HG03575 (cell line): Measurements from ENCODE around the gene CHST5.
"Not testable (repeated sequence)": the region's sequence is repeated elsewhere in the genome, so short reads cannot be mapped to it uniquely, and the experiment has no call there.

Experiments
- ATAC-seq: cut with Tn5 transposase; IDR thresholded peaks from one replicate; pipeline ENCODE4 v1.9.1; 2021; ENCODE audit not compliant: unreplicated experiment, insufficient number of reproducible peaks, low FRiP score; ENCODE audit errors: extremely low read depth

Gene CHST5

DNA sequence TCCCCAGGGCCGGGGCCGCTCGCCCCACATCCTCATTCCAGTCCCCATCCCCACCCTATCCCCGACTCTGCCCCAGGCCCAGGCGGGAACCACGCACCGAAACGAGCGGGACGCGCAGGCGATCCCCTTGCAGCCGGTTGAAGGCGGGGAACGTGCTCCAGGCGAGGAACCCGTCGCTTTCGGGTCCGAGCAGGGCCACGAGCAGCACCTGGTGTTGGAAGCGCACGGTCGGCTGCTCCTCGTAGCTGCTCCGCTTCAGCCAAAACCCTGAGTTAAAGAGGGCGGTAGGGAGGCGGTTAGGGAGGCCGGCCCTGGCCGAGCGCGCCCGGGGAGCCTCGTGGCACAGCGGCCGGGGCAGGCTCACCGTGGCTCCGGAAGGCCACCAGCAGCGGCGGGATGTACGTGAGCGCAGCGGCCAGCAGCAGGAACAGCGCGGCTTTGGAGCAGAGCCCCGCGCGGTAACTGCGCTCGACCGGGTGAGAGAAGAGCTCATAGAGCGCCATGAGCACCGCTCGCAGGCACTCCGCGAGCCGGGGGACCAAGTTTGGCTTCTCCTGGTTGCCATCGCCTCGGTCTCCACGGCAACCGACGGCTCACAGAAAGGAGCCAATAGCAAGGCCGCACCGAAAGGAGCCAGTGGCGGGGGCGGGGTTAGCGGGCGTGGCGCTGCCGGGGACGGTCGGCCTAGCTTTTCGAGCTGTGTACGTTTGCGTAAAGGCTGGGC lies 20.0 kb upstream of the CHST5 start, which contains the start of gene TMEM231:
TMEM231 (minus strand) TSS at position 546 of the 724 bp plus-strand sequence; CDS start at position 503, 43 bp downstream.
- ATAC-seq = peak; percentile 89

DNA sequence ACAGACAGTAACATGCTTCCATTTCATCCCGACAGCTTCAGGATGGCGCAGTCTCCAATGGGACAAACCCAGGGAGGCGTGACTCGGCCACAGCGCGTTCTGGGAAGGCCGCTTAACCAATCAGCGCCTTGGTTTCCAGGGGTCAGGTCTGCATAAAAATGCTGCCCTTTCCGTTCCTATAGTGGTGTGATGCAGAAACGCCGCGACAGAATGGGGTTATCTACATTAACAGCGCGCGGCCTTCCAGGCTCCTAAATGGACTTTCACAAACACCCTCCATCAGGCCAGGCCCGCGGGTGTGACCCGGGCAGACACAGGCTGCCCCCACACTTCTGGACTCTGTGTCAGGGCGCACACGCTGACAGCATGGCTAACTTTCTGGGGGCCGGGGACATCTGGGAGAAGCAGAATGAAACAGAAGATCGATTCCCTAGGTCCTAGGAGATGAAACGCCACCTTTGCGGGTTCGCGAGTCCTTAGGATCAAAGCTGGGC lies 19.4 kb upstream of the CHST5 start:
- no peak for ATAC-seq

DNA sequence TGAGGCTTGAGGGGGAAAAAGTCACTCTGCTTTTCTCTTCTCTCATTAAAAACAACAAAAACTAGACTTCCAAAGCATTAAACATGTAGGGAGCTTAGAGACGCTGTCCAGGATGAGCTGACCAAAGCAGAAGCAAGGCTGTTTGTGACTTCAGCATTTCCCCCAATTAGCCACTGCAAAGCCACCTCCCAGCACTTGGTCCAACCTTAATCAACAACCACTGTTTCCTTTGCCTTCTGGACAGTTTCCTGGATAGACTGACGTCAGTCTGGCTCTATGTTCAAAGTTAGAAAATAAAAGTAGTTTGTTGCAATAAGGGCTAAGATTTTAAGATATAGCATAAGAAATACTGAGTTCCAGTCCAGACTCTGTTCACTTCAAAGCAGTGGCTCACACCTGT lies 17.0 kb upstream of the CHST5 start:
- ATAC-seq = no peak

DNA sequence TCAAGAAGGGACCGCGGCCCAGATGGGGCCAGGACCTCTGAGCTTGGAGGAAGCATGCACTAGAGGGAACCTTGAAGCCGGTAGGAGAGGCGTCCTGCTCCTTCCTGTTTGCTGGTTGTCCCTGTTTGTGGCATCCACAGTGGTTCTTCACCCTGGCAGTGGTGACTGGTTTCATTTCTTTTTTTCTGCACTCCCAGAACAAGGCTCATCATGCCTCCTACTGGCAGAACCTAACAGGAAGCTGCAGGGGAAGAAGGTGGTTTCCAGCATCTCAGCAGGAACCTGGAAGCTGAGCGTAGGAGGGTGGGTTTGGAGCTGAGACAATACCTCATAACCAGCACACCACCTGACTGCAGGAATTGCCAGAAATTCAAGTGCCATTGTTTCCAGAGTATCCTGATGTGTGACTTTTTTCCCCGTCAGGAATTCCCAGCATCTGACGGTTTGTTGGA lies 14.3 kb upstream of the CHST5 start:
- peak; percentile 42 for ATAC-seq

DNA sequence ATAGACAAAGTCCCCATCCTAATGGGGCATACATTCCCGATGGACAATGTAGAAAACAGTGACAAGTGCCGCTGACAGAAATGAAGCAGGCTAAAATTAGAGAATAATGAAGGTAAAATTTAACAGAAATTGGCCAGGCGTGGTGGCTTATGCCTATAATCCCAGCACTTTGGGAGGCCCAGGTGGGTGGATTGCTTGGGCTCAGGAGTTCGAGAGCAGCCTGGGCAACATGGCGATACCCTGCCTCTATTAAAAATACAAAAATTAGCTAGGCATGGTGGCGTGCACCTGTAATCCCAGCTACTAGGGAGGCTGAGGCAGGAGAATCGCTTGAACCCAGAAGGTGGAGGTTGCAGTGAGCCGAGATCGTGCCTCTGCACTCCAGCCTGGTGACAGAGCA lies 12.5 kb upstream of the CHST5 start:
- not testable (repeated sequence) for ATAC-seq

DNA sequence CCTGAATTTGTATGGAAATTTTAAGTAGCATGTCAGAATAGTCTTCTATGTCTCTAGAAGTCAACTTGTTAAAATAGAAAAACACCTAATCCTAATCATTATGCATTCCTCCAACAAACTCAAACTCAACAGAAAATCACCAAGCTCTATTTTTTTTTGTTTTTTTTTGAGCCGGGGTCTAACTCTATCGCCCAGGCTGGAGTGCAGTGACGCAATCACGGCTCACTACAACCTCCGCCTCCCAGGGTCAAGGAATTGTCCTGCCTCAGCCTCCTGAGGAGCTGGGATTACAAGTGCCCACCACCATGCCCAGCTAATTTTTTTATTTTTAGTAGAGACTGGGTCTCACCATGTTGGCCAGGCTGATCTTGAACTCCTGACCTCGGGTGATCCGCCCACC lies 10.4 kb upstream of the CHST5 start:
- no peak for ATAC-seq

DNA sequence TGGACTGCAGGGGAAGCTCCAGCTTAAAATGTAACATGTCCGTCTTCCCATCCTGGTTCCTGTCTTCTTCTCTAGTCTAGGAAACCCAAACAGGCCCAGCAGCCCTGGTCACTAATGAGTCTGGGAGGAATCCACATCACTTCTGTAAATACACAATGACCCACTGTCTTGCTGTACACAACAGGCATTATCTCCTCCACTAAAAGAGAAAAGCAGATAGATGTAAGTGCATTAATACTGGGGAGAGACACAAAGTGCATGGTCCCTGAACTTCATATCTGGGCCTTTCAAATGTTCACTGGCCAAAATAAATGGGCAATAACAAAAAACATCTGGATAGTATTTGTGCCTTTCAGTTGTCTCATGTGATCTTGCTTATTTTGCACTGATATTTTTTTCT lies 10.0 kb upstream of the CHST5 start:
- ATAC-seq = not testable (repeated sequence)

DNA sequence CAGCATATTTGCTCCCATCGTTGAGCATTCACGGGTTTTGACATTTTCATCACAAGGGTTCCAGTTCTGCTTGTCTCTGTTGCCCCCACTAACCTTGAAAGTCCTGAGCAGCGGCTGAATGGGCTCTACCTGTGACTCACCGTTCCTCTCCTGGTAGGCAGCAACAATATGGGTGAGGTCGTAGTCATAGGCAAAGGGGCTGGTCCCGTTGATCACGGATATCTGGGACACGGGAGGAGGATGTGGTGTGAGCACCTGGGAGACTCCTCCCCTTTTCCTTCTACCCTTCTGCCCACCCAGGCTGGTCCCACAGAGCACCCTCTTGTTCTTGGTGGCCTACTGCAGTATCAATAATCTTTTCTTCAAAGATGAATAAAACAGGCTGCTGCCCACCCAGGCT lies 6.6 kb upstream of the CHST5 start:
- not testable (repeated sequence) for ATAC-seq

DNA sequence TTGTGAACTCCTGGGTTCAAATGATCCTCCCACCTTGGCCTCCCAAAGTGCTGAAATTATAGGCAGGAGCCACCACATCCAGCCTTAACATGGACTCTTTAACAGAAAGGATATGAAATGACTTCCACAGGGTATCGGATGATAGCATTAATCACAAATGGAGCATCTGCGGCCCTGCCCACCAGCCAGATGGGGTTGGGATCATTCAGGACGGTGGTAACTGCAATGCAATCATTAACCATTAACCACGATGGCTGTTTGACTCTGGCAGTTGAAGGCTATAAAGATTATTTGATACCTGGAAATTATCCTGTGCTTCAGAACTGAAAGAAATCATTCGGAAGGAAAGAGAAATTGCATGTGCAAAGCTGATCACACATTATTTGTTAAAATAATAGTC lies 5.3 kb upstream of the CHST5 start:
- ATAC-seq = no peak

DNA sequence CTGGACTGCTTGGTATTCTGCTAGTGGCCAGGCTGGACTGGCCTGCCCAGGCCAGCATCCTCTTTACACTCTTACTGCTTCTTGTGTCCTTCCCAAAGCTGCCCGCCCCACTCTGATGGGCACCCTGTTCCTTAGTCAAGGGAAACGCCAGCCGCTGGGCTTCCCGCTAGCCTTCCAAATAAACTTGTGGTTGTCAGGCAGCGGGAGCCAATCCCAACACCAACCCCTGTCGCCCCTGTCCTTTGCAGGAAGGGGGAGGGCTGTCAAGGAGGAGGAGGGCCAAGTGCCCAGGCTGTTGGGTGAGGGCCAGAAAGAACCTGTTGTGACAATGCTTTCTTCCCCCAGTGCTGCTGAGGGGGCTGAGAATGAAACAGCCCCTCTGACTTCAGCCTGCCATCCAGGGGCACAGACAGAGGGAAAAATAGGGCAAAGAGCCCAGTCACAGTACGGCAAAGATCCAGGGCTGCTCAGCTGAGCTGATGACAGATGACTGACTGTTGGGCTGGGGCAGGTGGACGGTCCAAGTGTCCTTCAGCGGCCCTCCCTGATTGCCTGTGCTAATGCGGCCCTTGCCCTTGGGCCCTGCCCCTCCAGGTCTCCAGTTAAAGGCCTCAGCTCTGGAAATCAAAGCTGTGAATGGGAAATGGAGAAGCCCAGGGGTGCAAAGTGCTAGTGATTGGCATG lies 3.1 kb upstream of the CHST5 start:
- not testable (repeated sequence) for ATAC-seq

DNA sequence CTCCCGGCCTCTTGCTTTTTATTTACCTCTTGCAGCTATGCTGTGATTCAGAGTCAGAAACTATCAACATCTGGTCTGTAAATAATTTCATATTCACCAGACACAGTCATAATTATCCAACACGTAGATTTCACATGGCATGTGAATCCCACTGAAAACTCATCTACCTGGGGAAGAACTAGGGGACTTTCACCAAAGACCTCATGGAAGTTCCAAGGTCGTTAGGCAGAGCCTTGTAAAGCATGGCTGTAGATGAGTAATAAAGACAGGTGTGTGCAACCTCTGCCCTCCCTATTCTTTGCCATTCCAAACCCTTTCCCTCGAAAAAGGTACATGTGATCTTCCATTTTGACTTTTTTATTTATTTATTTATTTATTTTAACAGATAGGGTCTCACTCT lies 1.9 kb upstream of the CHST5 start:
- no peak for ATAC-seq

DNA sequence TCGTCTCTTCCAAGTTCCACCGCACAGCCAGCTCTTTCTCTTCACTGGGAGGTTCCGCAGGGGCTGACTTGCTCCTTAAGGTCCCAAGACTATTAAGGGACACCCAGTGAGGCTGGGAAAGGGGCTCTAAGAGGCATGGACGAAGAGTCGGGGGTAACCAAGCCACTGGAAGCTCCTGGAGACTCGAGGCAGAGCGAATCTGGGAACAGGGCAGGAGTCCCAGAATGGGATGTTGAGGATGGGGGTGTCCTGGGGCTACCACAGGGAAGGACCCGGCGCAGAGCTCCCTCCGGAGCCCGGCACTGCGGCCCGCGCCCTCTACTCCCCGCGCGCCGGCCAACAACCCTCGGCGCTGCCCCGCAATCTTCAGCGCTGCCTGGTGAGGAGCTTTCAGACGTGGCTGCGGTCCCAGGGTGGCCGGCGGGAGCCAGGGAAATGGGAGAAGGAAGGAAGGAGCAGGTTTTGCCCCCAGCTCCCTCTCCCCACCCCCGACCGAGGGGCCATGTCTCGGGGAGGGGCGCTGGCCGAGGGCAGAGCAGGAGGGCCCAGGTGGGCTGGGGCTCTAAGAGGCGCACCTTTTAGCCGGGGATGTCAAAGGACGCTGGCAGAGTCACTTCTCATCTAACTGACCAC lies 581 bp downstream of the CHST5 start:
- no peak for ATAC-seq

DNA sequence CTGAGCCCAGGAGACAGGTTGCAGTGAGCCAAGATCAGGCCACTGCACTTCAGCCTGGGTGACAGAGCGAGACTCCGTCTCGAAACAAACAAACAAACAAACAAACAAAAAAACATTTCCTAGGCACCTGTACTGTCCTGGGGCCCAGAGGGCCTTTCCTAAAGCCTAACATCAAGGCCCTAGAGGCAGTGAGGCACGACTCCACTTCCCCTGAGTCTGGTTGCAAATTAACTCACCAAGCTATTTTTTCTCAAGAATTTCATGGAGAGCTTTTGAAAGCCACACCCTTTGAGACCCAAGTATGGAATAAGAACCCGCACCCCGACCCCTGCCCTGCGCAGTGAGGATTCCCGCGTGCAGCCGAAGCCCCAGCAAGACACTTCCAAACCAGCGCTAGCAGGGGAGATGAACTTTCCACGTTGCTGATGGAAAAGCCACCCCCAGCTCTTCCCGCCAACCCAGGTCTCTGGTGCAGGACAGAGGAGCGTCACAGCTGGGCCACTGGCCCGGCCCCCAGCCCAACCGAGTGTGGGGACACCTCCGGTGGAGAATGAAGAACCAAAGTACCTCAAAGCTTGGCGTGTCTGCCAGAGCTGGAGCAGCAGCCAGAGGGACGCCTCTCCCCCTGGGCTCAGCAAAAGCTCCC lies 1.2 kb downstream of the CHST5 start:
- ATAC-seq = no peak

DNA sequence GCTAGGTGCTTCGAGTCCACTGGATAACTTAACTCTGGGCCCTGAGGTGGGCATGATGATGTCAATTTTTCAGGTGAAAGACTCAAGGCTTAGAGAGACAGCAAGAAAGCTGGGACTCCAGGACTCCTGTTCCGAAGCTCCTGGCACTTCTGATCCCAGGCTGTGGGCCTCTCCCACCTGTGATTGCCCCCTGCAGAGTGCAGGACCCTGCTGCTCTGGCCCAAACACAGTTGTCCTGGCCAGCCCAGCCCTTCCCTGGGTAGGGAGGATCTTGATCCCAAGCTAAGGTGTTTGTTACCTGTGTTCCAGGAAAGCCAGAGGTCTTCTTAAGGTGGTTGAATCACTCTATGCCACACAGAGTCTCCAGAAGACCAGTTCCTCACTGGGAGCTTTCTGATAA lies 3.1 kb downstream of the CHST5 start:
- no peak for ATAC-seq

DNA sequence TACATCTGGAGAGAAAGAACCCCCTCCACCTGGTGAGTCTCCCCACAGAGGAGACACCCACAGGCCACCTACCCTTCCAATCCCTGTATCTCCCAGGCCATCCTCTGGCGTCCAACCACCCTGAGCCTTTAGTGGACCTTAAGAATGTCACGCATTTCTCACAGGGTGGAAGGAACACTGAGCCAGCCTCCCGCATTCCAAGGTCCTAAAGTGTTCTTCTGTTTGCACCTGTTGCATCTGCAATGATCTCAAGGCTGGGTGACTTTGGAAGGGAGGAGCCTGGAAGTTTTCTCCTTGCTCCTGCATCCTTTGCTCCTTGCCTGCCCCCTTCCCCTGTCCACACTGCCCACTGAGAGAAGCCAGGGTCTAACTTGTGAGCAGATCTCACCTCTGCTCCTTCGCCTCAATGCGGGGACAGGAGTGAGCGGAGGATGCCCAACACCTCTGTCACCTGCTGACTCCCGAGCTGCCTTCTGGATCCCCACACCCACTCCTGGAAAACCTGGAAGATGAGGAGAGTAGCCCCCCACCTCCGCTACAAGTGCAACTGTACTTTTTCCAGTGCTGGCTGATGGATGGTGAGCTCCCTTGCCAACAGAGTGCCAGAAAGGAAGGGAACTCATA lies 3.7 kb downstream of the CHST5 start:
- no peak for ATAC-seq

DNA sequence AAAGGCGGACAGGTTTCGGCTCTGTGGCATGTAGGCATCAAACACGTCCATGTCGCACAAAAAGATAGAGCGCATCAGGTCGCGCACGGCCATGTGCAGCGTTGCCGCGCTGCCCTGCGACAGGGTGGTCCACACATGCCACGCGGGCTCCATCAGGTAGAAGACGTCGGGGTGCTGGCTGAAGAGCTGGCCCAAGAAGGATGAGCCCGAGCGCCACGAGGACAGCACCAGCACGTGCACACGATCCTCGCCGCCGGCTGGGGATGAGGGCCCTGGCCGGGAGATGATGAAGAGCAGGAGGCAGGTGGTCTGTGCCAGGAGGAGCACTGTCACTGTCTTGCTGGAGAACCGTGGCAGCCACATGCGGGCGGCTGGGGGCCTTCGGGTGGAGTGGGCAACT lies 5.9 kb downstream of the CHST5 start:
- no peak for ATAC-seq

DNA sequence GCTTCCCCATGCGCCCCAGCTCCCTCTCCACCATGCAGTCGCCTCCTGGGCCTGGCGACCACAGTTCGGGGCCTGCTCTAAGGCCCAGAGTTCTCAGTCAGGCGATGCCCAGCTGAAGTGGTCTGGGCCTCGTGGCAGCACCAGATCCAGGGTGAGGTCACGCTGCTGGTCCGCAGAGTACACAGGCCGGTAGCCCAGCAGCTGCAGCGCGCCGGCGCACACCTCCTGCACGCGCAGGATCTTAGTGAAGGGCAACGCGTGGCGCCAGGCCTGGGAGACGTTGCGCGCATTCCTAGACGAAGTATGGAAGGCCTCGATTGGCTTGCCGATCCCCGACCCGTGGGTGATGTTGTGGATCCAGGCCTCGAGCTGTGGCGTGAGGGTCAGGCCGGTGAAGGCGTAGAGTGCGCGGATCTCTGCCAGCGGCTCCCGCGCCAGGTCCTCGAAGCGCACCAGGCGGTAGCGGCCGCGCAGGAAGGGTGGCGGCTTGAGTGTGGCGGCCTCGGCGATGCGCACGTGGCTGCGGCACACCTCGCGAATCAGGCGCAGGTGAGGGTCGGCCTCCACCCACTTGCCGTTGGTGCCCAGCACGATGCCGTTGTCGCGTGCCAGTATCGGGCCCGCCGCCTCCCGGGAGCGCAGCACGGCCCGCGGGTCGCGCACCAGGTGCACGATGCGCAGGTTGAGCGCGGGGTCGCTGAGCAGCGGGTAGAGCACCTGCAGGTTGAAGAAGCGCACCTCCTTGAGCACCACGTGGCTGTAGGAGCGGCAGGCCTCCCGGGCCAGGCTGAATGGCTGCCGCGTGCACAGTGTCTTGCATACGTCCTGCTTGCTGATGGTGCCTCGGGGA lies 6.6 kb downstream of the CHST5 start:
- no peak for ATAC-seq

DNA sequence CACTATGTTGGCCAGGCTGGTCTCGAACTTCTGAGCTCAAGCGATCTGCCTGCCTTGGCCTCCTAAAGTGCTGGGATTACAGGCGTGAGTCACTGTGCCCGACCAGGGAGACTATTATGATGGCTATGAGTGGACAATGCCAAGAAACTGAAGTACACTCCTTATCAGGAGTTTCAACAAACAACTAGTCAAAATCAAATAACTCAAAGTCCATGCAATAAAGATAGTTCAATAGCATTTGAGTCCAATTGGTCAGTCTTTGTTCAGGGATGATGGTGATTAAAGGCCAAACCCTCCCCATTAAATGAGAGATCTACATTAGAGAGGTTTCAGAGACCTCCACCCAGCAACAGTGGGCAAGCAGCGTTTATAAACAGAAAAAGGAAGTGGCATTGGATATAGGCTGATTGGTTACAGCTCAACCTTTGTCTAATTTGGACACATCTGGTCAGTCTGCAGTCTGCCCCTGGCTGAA lies 8.0 kb downstream of the CHST5 start:
- no peak for ATAC-seq
